SH-SY5Y (cell line): ENCODE results near the gene CLASP1.

Experiments used
- GATA2 ChIP-seq: IDR thresholded peaks from 2 replicates; pipeline ENCODE4 v1.6.1; 2011; ENCODE audit warnings: mild to moderate bottlenecking, low read depth, low read length
- GATA3 ChIP-seq: IDR thresholded peaks from 2 replicates; pipeline ENCODE4 v1.6.1; 2011; ENCODE audit warnings: low read depth, mild to moderate bottlenecking, low read length, moderate library complexity

DNA sequence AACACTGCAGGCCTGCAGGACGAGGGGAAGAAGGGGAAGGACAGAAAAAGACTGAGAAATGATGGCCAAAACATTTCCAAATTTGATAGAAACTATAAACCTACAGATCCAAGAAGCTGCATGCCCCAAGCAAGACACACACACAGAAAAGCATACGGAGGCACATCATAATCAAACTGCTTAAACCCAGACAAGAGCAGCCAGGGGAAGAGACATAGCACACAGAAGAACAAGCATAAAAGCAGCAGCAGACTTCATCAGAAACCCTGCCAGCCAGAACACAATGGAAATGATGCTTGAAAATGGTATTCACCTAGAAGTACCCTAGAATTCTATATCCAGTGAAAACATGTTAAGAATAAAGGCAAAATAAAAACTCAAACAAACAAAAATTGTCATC lies 175.8 kb downstream of the CLASP1 start:
- TF ChIP-seq GATA3 (no peak), GATA2 (no peak)
